Cerebellar cortex (tissue), 1 donor: ENCODE measurements around the gene ITGB5.
"Not testable (repeated sequence)": the region's sequence is repeated elsewhere in the genome, so short reads cannot be mapped to it uniquely, and the experiment has no call there.

Source experiments
- DNase-seq: peaks from one replicate; pipeline ENCODE4 v3.0.0-alpha.2; 2015; ENCODE audit warnings: low spot score

The ITGB5 gene

DNA sequence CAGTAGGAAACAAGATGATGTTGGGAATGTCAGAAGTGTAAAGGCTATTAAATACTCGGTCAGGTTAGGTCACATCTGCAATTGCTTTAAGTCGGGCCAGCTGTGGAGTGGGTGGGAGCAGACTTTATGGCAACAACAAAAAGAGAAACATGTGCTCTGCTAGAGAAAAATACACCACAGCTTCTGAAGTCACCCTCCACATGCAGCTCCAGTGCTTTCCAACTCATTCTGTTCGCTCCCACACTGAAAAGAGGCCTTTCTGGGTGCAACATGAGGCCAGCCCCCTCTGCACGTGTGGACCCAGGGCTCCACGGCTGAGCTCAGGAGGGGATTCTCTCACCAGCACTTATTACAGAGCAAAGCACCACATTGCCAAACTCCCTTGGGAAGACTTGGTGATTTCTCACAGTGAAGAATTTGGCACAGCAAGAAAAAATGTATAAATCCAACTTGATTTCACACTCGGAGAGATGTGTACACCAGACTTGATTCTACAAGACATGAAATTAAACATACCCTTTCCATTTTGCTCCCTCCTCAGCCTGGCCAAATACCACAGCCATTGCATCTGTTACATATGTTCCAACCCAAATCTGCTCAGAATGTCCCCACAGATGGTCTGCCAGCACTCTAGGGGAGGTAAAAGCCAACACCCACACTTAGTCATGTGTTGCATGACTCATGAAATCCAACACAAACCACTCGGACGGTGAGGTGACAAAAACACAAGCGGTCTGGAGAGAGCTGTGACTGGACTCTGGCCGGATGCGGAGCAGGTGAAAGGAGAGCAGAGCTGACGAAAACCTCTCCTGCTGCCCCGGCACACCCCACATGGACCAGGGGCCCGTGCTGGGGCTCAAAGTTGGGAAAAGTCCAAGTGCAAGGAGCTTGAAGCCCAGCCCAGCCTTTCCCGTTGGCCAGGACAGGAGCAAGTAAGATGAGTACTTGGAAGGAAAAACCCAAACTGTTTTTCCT, 74.6 kb downstream of the ITGB5 start:
- DNase-seq, result peak; percentile 67

DNA sequence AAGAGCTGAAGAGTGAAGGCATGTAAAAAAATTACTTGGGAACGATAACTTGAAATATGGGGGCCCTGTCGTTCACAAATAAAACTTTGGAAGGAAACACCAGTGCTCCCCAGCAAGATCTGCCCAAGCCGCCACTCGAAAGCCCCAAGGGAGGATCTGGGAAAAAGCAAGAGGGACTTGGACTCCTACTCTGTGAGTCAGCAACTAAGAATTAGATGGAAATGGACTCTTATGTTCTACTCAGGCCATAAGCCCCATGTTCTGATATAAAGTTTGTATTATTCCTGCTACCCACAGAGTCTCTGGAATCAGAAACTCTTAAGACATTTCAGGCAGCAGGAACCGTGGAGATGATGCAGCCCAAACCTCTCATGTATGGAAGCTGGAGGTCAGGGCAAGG, 75.7 kb downstream of the ITGB5 start:
- DNase-seq, result no peak

DNA sequence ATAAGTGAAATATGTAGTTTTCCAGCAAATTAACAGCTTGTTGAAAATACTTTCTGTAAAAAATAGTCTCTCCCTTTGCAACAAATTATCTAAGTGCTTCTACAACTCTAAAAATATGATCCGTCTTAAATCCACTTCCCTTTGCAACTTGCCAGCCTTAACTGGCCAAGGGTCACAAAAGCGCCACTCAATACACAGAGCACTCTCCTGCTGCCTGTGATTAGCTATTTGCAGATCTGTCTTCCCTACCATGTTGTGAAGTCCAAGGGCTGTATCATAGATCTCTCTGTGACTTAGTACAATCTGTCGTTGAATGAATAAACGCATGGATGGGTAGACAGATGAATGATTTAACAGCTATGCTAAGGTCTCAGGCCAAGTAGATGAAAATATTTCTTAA, 76.2 kb downstream of the ITGB5 start:
- no peak for DNase-seq

DNA sequence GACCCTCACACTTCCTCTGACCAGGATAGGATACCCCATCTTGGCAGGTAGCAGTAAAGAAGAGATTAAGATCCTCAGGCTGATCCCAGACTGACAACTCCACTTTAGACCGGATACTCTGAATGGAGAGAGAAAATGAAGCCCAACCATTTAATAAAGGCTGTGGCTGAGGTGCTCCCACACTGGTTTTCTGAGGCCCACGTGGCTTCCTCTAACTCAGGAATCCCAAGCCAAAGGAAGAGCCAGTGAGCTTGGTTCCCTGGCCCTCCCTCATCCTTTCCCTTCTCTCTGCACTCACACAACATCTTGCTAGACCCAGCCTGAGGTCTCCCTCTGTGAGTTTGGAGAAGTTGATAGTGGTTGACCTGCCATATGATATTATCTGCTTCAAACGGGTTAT, 78.1 kb downstream of the ITGB5 start:
- DNase-seq, result no peak

DNA sequence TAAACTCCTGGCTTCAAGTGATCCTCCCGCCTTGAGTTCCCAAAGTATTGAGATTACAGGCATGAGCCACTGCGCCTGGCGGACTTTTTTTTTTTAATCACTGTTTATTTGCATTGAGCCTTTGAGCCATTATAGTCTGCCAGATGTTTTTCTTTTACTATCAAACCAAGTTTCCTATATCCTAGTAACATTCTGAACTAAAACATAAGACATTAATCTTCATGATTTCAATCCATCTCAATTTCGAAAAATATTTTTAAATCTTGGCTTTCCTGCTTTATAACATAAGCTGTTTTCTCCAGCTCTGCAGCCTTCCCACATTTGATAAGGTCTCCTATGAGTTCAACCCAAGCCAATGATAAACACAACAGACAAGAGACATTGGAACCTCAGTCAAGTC, 81.5 kb downstream of the ITGB5 start:
- no peak for DNase-seq

DNA sequence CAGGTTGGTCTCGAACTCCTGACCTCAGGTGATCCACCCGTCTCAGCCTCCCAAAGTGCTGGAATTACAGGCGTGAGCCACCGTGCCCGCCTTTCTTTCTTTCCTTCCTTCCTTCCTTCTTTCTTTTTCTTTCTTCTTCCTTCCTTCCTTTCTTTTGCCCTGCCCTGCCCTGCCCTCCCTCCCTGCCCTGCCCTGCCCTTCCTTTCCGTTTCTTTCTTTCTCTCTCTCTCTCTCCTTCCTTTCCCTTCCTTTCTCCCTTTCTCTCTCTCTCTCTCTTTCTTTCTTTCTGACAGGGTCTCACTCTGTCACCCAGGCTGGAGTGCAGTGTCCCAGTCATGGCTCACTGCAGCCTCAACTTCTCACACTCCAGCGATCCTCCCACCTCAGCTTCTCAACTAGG, 82.3 kb downstream of the ITGB5 start:
- DNase-seq, result no peak

DNA sequence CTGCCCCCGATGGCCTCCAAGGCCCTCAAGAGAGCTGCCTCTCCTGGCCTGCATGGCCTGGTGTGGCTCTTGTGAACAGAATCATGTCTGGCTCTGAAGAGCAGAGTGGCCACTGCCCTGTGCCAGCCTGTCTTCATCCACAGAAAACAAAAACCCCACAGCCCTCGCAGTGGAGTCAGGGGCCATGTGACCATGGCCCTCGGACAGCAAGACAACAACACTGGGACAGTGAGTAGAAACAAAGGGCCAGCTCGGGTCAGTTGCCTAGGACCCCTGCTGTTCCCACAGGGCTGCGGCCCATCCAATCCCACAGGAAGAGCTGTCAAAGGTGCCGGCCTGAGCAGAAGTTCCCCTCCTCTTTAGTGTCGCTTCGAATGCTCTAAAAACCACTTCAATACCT, 84.5 kb downstream of the ITGB5 start:
- no peak for DNase-seq

DNA sequence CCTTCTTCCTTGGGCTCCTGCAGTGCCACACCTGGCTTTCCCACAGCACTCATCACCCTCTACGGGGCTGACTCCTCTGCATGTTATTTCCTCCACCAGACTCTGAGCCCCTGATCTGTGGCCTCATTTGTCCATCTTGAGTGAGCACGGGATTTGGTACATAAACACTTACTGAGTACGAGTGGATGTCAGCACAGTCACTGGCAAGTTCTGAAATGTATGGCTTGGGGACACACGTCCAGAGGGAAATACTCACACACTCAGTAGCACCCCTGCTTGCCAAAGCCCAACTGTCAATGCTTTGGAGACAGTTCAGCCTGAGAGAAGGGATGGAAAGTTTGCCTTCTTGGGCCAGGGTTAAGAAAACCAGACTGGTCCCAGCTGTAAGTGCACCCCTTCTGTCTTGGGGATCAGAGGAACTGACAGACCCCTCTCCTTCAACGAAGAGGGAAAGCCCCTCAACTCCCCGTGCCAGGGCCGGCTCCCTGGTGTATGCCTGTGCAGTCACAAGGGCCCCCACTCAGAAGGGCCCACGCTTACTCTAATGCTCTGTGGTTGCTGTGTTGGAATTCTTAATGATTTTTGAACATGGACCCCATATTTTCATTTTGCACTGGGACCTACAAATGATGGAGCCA, 85.0 kb downstream of the ITGB5 start:
- DNase-seq, result no peak

DNA sequence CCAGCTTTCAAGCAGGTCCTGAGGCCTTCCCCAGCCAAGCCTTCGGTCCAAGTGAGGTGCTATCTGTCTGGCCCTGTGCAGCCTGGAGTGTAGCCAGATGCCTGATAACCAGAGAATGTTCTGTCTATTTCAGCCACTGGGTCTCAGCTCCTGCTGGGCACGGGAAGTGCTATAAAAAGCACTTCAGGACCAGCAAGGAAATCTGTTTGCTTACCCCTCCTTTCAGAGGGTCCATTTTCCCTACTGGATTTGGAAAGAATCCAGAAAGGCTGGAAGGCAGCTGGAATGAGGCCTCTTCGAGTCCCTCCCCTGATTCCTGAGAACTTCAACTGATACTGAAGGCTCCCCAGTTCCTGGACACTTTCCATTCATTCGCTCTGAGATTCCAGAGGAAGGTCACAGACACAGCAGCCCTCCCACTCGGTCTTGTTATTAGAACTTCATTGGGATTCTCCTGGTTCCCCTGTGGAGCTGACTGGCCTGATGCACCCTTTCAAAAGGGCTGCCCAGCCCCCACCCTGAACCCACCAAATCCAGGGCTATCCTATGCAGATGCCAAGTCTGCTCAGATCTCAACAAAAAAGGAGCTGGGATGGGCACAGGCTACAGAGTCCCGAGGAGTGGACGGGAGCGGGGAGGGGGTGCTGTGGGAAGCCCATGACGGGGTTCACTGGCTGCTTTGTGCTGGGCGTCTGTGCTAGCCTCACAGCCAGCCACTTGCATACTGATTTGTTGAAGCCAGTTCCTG, 86.5 kb downstream of the ITGB5 start:
- DNase-seq, result peak; percentile 67

DNA sequence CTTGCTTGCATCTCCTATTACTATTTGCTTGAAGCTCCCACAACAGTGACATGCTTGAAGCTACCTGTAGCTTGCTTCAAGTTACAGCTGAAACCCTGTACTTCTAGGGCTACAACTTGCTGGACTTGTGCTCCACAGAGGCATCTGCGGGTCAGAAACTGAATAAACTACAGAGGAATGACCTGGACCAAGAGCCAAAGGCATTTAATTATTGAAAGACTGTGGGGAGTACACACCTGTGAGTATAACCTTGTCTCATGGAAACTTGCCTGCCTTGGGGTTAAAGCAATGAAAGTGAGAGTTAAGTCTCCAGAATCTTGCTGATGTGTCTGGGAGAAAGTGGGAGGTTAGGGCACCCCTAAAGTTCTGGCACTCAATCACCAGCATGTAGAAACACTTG, 87.1 kb downstream of the ITGB5 start:
- peak; percentile 12 for DNase-seq

DNA sequence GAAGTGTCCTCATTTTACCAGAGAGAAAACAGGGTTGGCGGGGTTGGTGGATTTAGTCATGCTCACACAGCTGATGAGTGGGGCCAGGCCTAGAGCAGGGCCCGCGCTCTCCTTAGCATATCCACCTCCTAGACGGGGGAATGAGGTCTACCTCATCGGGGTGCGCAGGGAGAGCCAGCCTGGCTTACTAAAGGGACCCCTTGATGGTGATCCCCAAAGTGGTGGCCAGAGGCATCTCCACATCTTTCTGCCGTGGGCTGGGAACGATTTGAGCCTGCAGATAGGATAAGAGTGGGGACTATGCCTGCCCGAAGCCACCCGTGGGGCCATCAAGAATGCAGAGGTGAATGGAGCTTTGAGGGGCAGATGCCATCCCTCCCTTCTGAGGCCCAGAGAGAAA, 87.5 kb downstream of the ITGB5 start:
- DNase-seq, result no peak

DNA sequence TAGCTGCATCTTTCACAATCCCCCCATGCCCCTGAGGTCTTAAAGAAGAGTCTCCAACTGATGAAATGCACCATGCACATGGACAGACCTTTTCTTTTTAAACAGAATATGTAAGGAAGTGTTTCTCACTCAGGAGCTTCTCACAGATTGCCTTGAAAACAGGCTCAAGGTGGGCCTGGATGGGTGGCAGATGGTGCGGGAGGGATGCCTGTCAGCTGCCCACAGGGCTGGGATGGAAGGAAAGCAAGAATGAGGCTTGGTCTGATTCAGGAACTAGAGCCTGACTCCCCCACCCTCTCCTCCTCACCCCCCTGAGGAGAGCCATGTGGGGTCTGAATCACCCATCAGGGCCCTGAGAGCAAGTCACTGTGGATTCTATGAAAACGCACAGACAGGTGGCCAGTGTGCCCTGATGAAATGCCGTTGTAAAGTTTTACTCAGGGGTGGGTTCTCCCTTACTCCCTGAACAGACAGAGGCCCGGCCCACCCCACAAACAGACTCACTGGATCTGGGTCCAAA, 89.7 kb downstream of the ITGB5 start:
- peak; percentile 57 for DNase-seq

DNA sequence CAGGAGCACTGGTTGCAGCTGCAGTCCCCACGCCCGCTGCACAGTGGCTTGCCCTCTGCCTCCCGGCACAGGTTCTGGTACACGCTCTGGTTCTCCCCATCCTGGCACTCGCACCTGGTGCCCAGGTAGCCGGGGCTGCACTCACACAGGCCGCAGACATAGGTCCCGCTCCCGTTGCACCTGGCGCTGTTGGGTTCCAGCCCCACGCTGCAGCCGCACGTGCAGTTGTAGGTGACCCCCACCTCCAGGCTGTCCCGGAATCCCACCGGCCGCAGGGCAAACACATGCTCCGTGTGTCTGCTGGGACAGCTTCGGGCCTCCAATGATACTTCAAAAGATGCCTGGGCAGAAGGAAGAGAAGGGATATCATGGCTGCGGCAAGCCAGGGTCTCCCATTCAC, 90.7 kb downstream of the ITGB5 start:
- no peak for DNase-seq

DNA sequence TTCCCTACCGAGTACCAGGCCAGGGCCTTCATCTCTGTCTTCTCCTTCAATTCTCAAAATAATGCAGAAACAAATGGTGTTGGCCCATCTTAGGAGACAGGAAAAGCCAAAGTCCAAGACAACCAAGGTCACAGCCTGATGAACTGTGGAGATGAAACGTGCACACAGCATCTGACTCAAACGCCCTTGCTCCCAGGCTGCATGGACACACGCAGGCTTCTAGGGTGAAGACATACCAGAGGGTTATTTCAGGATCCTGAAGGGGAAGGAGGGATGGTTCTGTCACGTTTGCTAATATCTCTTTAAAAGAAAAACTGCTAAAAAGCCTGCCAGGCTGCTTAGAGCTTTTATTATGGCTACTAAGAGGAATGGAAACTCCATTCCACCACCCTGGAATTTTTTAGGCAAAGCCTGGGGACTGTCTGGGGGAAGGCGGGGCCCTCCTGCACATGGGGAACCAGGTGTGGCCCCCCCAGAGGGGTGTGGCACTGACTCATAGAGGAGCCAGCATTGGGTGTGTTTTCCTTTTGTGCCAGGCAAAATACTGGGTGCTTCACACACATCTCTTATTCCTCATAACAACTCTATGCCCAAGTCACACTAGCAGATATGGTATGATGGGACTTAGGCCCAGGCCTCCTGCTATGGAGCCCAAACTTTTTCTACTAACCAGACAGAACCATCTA, 94.0 kb downstream of the ITGB5 start:
- DNase-seq, result no peak

DNA sequence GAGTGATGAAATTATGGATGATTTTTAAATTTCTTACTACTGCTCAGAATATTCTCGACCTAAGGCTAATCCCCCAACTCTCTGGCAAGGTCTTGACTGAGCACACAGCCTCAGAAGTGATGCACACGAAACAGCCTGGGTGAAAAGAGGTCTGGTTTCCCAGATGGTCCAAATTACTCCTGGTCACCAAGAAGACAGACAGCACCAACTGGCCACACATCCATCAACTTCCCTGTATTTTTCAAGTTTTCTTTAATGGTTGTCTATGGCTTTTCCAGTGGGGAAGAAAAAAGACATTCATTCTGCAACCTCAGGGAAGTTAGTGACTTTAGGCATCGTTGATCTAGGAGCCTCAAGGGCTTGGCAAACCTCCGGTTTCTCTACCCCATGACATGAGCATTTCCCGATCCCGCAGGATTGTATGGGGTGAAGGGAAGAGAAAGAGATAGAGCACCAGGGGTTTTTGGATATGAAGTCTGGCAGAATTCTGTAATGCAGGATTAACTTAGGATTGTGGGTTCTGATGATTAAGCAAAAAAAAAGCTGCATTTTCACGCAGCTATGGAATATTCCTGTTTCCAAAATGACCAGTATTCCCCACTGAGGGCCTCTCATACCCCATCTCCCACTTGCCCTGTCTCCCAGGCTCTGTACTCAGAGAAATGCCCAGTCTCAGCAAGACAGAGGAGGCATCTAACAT, 94.7 kb downstream of the ITGB5 start:
- DNase-seq, result no peak

DNA sequence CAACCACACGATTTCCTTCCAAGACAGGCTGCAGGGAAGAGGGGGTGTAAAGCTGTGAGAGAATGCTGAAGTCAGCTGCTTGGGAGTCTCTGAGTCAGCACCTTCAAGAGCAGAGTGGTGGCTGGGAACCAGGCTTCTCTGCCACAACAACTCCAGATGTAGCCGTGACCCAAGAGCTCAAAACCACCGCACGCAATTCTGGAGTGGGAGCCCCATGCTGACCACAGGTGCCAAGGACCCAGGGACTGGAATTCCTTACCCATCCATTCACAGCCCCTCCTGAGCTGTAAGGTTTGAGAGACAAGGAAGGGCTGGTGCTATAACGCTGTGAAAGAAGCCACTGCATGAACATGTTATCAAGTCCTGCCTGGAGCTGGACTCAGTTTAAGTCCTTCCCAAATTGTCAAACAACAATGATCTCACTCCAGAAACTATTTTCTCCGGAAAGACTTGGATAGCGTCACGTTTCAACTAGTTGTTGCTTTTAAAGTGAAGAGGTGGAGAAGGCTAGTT, 95.5 kb downstream of the ITGB5 start:
- no peak for DNase-seq

DNA sequence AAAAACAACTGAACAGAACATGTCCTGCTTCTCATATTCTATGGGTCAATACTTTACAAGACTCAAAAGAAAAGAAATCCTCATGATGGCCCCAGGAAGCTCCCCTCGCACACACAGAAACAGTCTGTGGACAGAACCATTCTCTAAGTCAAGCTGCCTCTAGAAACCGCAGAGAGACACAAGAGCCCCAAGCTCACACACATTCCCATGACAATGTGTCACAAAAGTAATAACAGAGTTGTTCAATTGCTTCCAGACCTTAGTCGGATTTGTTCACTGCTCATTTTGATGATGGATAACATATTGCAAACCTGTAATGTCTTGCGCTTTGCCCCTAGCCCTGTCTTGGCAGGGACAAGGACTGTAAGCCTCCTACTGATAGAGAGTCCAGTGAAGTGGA, 96.0 kb downstream of the ITGB5 start:
- no peak for DNase-seq

DNA sequence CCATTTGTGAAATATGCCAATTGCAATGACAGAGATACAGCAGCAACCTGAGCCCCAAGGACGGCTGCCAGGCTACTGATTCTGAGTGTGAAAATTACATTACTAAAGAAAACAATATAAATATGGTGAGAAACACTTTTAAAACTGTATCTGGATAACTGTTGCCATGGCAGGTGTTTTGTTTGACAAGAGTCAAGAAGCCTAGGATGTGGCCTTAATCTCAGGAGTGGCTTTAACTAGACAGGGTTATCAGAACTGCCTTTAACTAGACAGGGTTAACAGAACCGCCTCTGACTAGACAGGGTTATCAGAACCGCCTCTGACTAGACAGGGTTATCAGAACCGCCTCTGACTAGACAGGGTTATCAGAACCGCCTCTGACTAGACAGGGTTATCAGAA, 98.1 kb downstream of the ITGB5 start:
- DNase-seq, result not testable (repeated sequence)

DNA sequence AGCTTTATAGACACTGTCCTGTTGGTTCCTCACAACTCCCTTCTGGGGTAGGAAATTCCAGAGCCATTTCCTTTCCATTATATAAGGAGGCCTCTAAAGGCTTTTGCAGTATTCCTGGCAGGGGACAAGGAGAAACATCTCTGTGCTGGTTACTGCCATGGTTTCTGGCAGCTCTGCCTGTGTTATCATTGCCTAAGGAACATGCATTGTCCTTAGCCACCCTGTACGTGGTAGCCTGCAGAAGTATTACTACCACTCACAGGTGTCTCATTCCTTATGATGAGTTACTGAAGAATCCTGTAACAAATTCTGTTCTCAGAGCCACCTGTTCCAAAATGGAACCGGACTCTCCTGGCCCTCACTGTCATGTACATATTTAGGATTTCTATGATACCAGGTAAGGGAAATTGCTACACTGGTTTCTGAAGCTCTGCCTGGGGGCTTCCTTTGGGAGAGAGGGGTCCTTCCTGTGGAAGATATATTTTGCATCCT, 98.9 kb downstream of the ITGB5 start:
- no peak for DNase-seq

DNA sequence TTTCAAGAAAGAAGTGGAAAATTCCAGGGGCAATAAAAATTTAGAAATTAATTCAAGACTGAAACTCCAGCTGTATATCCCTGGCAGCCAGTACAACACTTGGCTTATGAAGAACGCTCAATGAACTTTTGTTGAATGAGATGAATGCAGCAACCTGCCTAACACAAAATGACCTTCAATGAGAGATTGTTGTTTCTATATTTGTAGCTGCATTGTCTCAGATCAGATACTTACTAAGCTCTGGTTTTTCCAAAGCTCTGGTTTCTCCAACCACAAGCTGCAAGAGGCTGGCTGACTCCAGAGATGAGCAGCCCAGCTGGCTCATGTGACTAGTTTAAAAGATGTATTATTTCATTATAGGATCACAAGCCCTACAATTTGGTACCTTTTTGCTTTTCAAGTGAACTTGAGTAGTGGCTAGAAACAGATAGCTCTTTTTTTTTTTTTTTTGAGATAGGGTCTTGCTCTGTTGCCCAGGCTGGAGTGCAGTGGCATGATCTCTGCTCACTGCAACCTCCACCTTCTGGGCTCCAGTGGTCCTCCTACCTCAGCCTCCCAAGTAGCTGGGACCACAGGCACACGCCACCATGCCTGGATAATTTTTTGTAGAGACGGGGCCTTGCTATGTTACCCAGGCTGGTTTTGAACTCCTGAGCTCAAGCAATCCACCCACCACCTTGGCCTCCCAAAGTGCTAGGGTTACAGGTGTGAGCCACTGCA, 99.5 kb downstream of the ITGB5 start:
- DNase-seq, result no peak
